Caco-2 (cell line): ENCODE results near the gene KNDC1. TPM values are rescaled to one million over a fixed set of nuclear protein-coding genes. Genes with fewer than 3 reads are reported as not detected.

Experiments used
- BruUV-seq: library from RNA; stranded (reverse); fragments of 400-500 nt; replicated peaks from 2 replicates; lab custom pipeline; 2021; lab: Mats Ljungman, UMichigan
- CTCF ChIA-PET: fragments of 300-600 bp; sonication (Branson Sonifier 250); formaldehyde crosslinking; loops from one replicate; lab custom pipeline; 2022; ENCODE audit warnings: antibody characterized with exemption; lab: Charles Lee
- POLR2A ChIA-PET: fragments of 300-600 bp; sonication (Branson Sonifier 250); formaldehyde crosslinking; loops from one replicate; lab custom pipeline; 2022; ENCODE audit warnings: antibody characterized with exemption; lab: Charles Lee
- DNase-seq, 2 experiments: peaks; one replicate each; pipeline versions ENCODE4 v3.0.0 to v3.0.0-alpha.2; 2020 to 2022
- H3K27me3 ChIP-seq: replicated peaks from 2 replicates; pipeline ENCODE4 v1.6.0; 2011; ENCODE audit warnings: low read length; ENCODE audit not compliant: control insufficient read depth, insufficient read depth
- H3K36me3 ChIP-seq: 2 replicates; pipeline ENCODE4 v1.5.1; 2011; ENCODE audit warnings: low read length; ENCODE audit not compliant: control insufficient read depth, insufficient read depth
- H3K4me1 ChIP-seq: fragments of 250-450 bp; sonication (Bioruptor Pico); 2 replicates; pipeline ENCODE4 v1.5.1; 2020; ENCODE audit warnings: mild to moderate bottlenecking
- H3K4me3 ChIP-seq: 2 replicates; pipeline ENCODE4 v1.5.1; 2011; ENCODE audit warnings: low read depth, mild to moderate bottlenecking, control low read depth, low read length
- H3K9me3 ChIP-seq: fragments of 250-450 bp; sonication (Bioruptor Pico); 2 replicates; pipeline ENCODE4 v1.5.1; 2020; ENCODE audit warnings: mild to moderate bottlenecking, moderate library complexity
- H3K27ac Mint-ChIP-seq: one replicate; pipeline ENCODE4 v1.8.0; 2022; ENCODE audit warnings: mixed read lengths; ENCODE audit not compliant: unreplicated experiment
- H3K27me3 Mint-ChIP-seq: one replicate; pipeline ENCODE4 v1.8.0; 2022; ENCODE audit warnings: mixed read lengths; ENCODE audit not compliant: insufficient read depth, unreplicated experiment
- H3K36me3 Mint-ChIP-seq: one replicate; pipeline ENCODE4 v1.8.0; 2022; ENCODE audit warnings: mild to moderate bottlenecking, mixed read lengths; ENCODE audit not compliant: insufficient read depth, unreplicated experiment
- H3K4me1 Mint-ChIP-seq: one replicate; pipeline ENCODE4 v1.8.0; 2022; ENCODE audit warnings: low read depth, mixed read lengths; ENCODE audit not compliant: unreplicated experiment
- H3K4me3 Mint-ChIP-seq: one replicate; pipeline ENCODE4 v1.8.0; 2022; ENCODE audit warnings: mild to moderate bottlenecking, moderate library complexity, mixed read lengths; ENCODE audit not compliant: unreplicated experiment
- H3K9me3 Mint-ChIP-seq: one replicate; pipeline ENCODE4 v1.8.0; 2022; ENCODE audit warnings: mixed read lengths; ENCODE audit not compliant: unreplicated experiment
- CTCF ChIP-seq, 2 experiments: fragments of 200-600 bp in 1 of 2; IDR thresholded peaks; 1 replicate in 1 of 2; 2 replicates in 1 of 2; pipeline versions ENCODE4 v1.5.1 to v1.8.0; 2011 to 2022; ENCODE audit warnings: antibody characterized with exemption in 1 of 2, control low read depth in 1 of 2, inconsistent platforms in 1 of 2, low read depth in 1 of 2, low read length in 1 of 2, mild to moderate bottlenecking in 1 of 2, moderate library complexity in 1 of 2; ENCODE audit not compliant: insufficient read depth in 1 of 2, severe bottlenecking in 1 of 2, unreplicated experiment in 1 of 2
- intact Hi-C: fragments of 100-400 bp; cut with micrococcal nuclease; formaldehyde crosslinking; loops from one replicate; pipeline ENCODE4 v1.10.0; 2022; ENCODE audit not compliant: unreplicated experiment
- total RNA-seq: library from RNA; stranded (reverse); gene quantifications from 2 replicates; pipeline ENCODE4 v1.2.3, GENCODE V29; 2022

Gene KNDC1
- total RNA-seq, 1 experiment from 2014 or later: 3.2 TPM

- Histone ChIP-seq H3K36me3 (no peaks in the 10 kb centered on the region), H3K27me3 (no peaks in the 10 kb centered on the region), H3K4me1 (peaks cover 8% of the 10 kb centered on the region), H3K4me3 (no peak overlapping the region), H3K9me3 (peaks cover 23% of the 10 kb centered on the region)
- no peak overlapping the region for H3K4me3 Mint-ChIP-seq
- ChIA-PET POLR2A (no interaction called here), CTCF (interaction anchor here (0.6 kb wide), 1 partner anchor 175 kb away, joined by 3 read pairs; no protein-coding TSS in a partner anchor)
- no peak for DNase-seq
- no TSS peak for BruUV-seq
- peaks cover 17% of the 10 kb centered on the region for H3K9me3 Mint-ChIP-seq
- peaks cover 12% of the 10 kb centered on the region for H3K27me3 Mint-ChIP-seq
- TF ChIP-seq CTCF (IDR thresholded peaks at IDR 0.05; ENCODE audit: insufficient read depth in 1 of 2, low read depth in 1 of 2, low read length in 1 of 2, severe bottlenecking in 1 of 2, unreplicated experiment in 1 of 2): no peak
- H3K27ac Mint-ChIP-seq: no peak overlapping the region
- no peaks in the 10 kb centered on the region for H3K36me3 Mint-ChIP-seq
- intact Hi-C loops: no loop called here
- peaks cover 7% of the 10 kb centered on the region for H3K4me1 Mint-ChIP-seq
These were observed 45.1 kb upstream of the KNDC1 start for GRCh38 chr10:133114726-133115452.

GRCh38 chr10:133115453-133115842, 44.6 kb upstream of the KNDC1 start:
- Mint-ChIP-seq H3K36me3 (no peaks in the 10 kb centered on the region), H3K4me1 (peaks cover 3% of the 10 kb centered on the region), H3K9me3 (peaks cover 17% of the 10 kb centered on the region), H3K27me3 (peaks cover 12% of the 10 kb centered on the region), H3K4me3 (no peak overlapping the region), H3K27ac (no peak overlapping the region)
- ChIA-PET POLR2A (no interaction called here), CTCF (no interaction called here)
- no peak for DNase-seq
- H3K4me3 ChIP-seq: no peak overlapping the region
- TF ChIP-seq CTCF (IDR thresholded peaks at IDR 0.05; ENCODE audit: insufficient read depth in 1 of 2, low read depth in 1 of 2, low read length in 1 of 2, severe bottlenecking in 1 of 2, unreplicated experiment in 1 of 2): no peak
- no peaks in the 10 kb centered on the region for H3K36me3 ChIP-seq
- H3K27me3 ChIP-seq: no peaks in the 10 kb centered on the region
- peaks cover 2% of the 10 kb centered on the region for H3K4me1 ChIP-seq
- peaks cover 23% of the 10 kb centered on the region for H3K9me3 ChIP-seq
- intact Hi-C loops: no loop called here
- BruUV-seq: no TSS peak

DNA sequence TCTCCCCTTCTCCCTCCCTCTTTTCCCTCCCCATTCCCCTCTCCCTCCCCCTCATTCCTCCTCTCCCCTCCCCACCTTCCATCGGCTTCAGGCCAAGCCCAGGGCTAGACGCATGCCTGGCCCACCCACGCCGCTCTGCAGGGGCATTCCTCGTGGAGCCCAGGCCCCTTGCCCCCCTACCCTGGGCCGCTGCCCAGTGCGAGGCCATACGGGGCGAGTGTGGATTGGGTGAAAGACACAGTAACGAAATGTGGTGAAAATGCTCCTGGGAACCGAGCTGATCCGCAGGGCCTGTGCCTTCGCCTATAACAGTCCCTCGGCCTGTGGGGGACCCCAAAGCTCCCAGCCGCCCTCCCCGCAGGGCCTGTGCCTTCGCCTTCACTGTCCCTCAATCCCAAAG, 44.0 kb upstream of the KNDC1 start:
- intact Hi-C loops: no loop called here
- no peaks in the 10 kb centered on the region for H3K36me3 ChIP-seq
- no peak for TF ChIP-seq CTCF (IDR thresholded peaks at IDR 0.05; ENCODE audit: insufficient read depth in 1 of 2, low read depth in 1 of 2, low read length in 1 of 2, severe bottlenecking in 1 of 2, unreplicated experiment in 1 of 2)
- POLR2A ChIA-PET: no interaction called here
- no peak overlapping the region for H3K4me3 ChIP-seq
- Mint-ChIP-seq H3K4me1 (no peaks in the 10 kb centered on the region), H3K4me3 (no peak overlapping the region), H3K9me3 (peaks cover 17% of the 10 kb centered on the region), H3K36me3 (no peaks in the 10 kb centered on the region), H3K27ac (no peak overlapping the region), H3K27me3 (peaks cover 12% of the 10 kb centered on the region)
- no peak for DNase-seq
- CTCF ChIA-PET: no interaction called here
- peaks cover 23% of the 10 kb centered on the region for H3K9me3 ChIP-seq
- BruUV-seq: no TSS peak
- H3K27me3 ChIP-seq: no peaks in the 10 kb centered on the region
- no peaks in the 10 kb centered on the region for H3K4me1 ChIP-seq
